Activated CD4-positive, alpha-beta T cell treated with anti-CD3 and anti-CD28 coated beads, Interleukin-2, amount 50 U/mL, for 4 hours (primary cell): Measurements from ENCODE around the gene ZBP1.

Experiments
- DNase-seq, 2 experiments: peaks; one replicate each; pipeline ENCODE4 v3.0.0-alpha.2; 2020

ZBP1 gene

GRCh38 chr20:57568088-57568896, 51.9 kb downstream of the ZBP1 start:
- DNase-seq: no peak

DNA sequence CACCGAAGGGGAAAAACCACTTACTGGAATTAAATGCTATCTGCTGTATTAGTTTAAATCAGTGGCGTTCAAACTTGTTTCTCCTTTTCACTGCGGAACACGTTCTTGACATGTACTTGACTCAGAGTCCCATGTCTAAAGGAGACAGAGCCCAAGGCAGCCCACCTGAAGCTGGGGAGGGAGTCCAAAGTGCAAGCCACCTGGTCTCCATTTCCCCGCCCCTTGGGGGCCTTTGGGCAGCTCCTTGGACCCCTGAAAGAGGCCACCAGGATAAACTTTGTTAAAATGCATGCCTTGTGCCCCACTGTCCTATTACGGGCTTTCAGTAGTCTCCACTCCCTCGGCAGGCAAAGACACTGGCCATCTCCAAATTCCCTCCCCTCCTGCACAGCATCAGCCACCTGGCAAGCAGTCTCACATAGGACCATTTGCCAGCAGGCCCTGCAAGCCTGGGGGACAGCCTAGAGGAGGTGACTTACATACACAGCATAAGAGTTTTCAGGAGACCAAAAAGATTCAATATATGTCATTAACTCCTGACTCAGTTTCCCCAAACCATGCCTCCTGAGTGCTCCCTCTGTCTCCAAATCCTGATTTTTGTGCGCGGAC, 52.7 kb downstream of the ZBP1 start:
- no peak for DNase-seq

GRCh38 chr20:57566803-57567459, 53.3 kb downstream of the ZBP1 start:
- DNase-seq: no peak

DNA sequence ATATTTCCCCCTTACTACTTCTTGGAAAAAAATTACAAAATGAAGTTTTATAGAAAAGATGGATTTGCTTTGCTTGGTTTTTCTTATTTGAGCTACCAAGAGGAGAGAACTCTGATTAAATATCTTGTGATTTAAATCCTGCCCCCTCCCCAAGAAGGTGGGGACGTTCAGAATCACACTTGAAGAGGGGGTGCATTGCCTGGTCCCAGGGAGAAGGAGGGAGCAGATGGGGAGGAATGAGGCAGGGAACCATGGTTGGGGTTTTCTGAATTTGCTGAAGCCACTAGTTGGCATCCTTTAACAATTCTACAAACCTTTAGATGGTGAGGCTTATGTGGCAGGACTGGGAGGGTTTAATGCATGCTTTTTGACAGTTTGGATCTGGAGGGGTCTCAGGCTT, 53.8 kb downstream of the ZBP1 start:
- DNase-seq: no peak

- no peak for DNase-seq
Observed at GRCh38 chr20:57564951-57565642, 55.1 kb downstream of the ZBP1 start.

GRCh38 chr20:57564180-57564802, 55.9 kb downstream of the ZBP1 start:
- no peak for DNase-seq

- DNase-seq: no peak
Observed at GRCh38 chr20:57563522-57563921, 56.7 kb downstream of the ZBP1 start.

- no peak for DNase-seq
Observed at GRCh38 chr20:57562541-57563465, 57.4 kb downstream of the ZBP1 start.

GRCh38 chr20:57561356-57562279, 58.6 kb downstream of the ZBP1 start:
- no peak for DNase-seq

- DNase-seq: no peak
Observed at GRCh38 chr20:57560554-57561355, 59.5 kb downstream of the ZBP1 start, which contains the start of gene PCK1. PCK1 (plus strand) TSS chr20:57561110; CDS start chr20:57561412, 302 bp downstream.

DNA sequence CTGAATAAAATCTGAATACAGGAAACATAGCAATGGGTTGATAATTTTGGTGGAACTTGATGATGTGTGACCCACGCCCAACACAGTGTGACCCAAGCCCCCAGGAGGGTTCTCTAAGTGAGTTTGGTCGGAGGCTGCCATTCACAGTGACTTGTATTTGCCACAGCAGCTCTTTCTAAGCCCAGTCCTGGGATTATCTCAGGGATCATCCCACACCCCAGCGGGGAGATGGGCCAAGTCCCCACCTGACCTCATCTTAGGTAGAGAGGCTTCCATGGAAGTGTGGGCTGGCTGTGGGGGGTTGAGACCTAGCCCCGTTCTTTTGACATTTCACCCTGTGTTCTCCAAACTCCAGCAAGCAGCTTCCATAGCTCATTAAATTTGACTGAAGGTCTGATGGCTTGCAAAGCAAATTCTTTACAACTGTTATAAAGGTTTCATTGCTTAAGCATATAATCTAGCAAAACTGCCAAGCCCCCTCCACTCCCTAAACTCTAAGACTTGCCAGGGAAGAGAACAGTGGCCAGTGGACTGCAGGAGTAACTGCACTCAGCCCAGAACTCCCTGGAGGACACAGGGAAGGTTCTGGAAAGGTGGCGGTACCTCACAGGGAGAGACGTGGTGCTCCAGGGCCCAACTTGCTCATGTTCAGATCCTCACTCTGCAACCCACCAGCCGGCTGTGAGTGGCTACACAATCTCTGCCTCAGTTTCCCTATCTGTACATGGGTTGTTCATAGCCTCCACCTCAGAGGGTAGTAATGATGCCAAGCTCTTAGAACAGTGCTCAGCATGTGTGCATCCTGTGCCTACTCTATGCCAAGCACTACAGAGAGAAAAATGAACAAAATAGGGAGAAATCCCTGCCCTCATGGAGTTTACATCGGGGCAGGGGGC, 60.3 kb downstream of the ZBP1 start:
- DNase-seq: no peak

DNA sequence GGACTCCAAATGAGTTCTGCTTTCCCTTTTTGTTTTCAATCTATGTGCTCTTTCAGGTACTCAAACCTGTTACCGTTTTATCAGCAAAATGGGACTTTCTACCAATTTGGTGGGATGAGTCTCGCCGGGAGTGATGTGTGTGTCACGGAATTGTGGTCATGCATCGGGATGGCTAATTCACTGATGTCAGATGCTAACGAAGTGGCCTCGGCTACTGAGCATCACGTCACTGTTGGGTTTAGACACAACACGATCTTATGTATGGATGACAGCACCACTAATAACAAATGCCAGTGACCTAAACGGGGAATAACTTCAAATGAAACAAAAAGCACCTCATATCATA, 61.0 kb downstream of the ZBP1 start:
- DNase-seq: no peak

- DNase-seq: no peak
Observed at GRCh38 chr20:57558614-57559288, 61.5 kb downstream of the ZBP1 start.

- DNase-seq: no peak
Observed at GRCh38 chr20:57557926-57558613, 62.2 kb downstream of the ZBP1 start.

- no peak for DNase-seq
Observed at GRCh38 chr20:57556980-57557274, 63.3 kb downstream of the ZBP1 start.

- no peak for DNase-seq
Observed at GRCh38 chr20:57555457-57556184, 64.6 kb downstream of the ZBP1 start.
